H9 (cell line): ENCODE measurements around the gene MIAT. TPM values are rescaled to one million over a fixed set of nuclear protein-coding genes. Genes with fewer than 3 reads are reported as not detected.

Source experiments
- DNase-seq: peaks from one replicate; pipeline ENCODE4 v3.0.0-alpha.2; 2017
- H2AFZ ChIP-seq: one replicate; pipeline ENCODE4 v1.6.1; 2013; ENCODE audit warnings: mild to moderate bottlenecking, low read length, control low read depth, moderate library complexity
- H2AK5ac ChIP-seq: 2 replicates; pipeline ENCODE4 v1.6.1; 2013; ENCODE audit warnings: low read length, control low read depth, mixed read lengths; ENCODE audit not compliant: insufficient read length
- H2BK120ac ChIP-seq: one replicate; pipeline ENCODE4 v1.6.1; 2013; ENCODE audit warnings: low read depth, mild to moderate bottlenecking, low read length, control low read depth, inconsistent platforms; ENCODE audit not compliant: poor library complexity, severe bottlenecking
- H2BK12ac ChIP-seq: 2 replicates; pipeline ENCODE4 v1.6.1; 2013; ENCODE audit warnings: low read length, control low read depth, mixed read lengths, low read depth; ENCODE audit not compliant: insufficient read length
- H2BK15ac ChIP-seq: 2 replicates; pipeline ENCODE4 v1.6.1; 2013; ENCODE audit warnings: low read depth, low read length, control low read depth
- H2BK20ac ChIP-seq: one replicate; pipeline ENCODE4 v1.6.1; 2013; ENCODE audit warnings: low read depth, mild to moderate bottlenecking, low read length, control low read depth, inconsistent platforms; ENCODE audit not compliant: poor library complexity, severe bottlenecking
- H2BK5ac ChIP-seq: 2 replicates; pipeline ENCODE4 v1.6.1; 2013; ENCODE audit warnings: low read length, control low read depth, mixed read lengths; ENCODE audit not compliant: insufficient read length
- H3K14ac ChIP-seq: 2 replicates; pipeline ENCODE4 v1.6.1; 2013; ENCODE audit warnings: low read length, control low read depth; ENCODE audit not compliant: insufficient read depth
- H3K18ac ChIP-seq: 2 replicates; pipeline ENCODE4 v1.6.1; 2013; ENCODE audit warnings: low read depth, mild to moderate bottlenecking, mixed read lengths, low read length, control low read depth; ENCODE audit not compliant: insufficient read length
- H3K23ac ChIP-seq: 2 replicates; pipeline ENCODE4 v1.6.1; 2013; ENCODE audit warnings: low read length, control low read depth, mixed read lengths, low read depth; ENCODE audit not compliant: insufficient read length
- H3K23me2 ChIP-seq: 2 replicates; pipeline ENCODE4 v1.6.1; 2013; ENCODE audit warnings: low read depth, mild to moderate bottlenecking, mixed read lengths, low read length, control low read depth; ENCODE audit not compliant: insufficient read length, poor library complexity, severe bottlenecking
- H3K27ac ChIP-seq: 2 replicates; pipeline ENCODE4 v1.5.1; 2013; ENCODE audit warnings: low read length, control low read depth, mixed read lengths, low read depth; ENCODE audit not compliant: insufficient read length
- H3K27me3 ChIP-seq: 2 replicates; pipeline ENCODE4 v1.6.1; 2013; ENCODE audit warnings: low read length, control low read depth, inconsistent platforms; ENCODE audit not compliant: insufficient read depth
- H3K4ac ChIP-seq: 2 replicates; pipeline ENCODE4 v1.6.1; 2013; ENCODE audit warnings: low read depth, mild to moderate bottlenecking, control low read depth, inconsistent platforms, low read length, moderate library complexity
- H3K4me1 ChIP-seq: 2 replicates; pipeline ENCODE4 v1.6.1; 2013; ENCODE audit warnings: low read length, control low read depth, inconsistent platforms; ENCODE audit not compliant: insufficient read depth
- H3K4me2 ChIP-seq: 2 replicates; pipeline ENCODE4 v1.6.1; 2013; ENCODE audit warnings: low read length, control low read depth, mixed read lengths; ENCODE audit not compliant: insufficient read length, insufficient read depth
- H3K56ac ChIP-seq: 2 replicates; pipeline ENCODE4 v1.6.1; 2013; ENCODE audit warnings: low read depth, mild to moderate bottlenecking, mixed read lengths, low read length, control low read depth; ENCODE audit not compliant: insufficient read length
- H3K79me1 ChIP-seq: 2 replicates; pipeline ENCODE4 v1.6.1; 2013; ENCODE audit warnings: low read depth, mild to moderate bottlenecking, moderate library complexity, low read length, control low read depth, inconsistent platforms; ENCODE audit not compliant: insufficient read depth, poor library complexity, severe bottlenecking
- H3K79me2 ChIP-seq: 2 replicates; pipeline ENCODE4 v1.6.1; 2013; ENCODE audit warnings: low read length, control low read depth, inconsistent platforms; ENCODE audit not compliant: insufficient read depth
- H3K9ac ChIP-seq: 2 replicates; pipeline ENCODE4 v1.6.1; 2013; ENCODE audit warnings: low read length, control low read depth, mixed read lengths; ENCODE audit not compliant: insufficient read length; ENCODE audit errors: extremely low read depth
- H3K9me3 ChIP-seq: one replicate; pipeline ENCODE4 v1.6.1; 2013; ENCODE audit warnings: low read depth, low read length, inconsistent platforms; ENCODE audit not compliant: control insufficient read depth
- H3T11ph ChIP-seq: one replicate; pipeline ENCODE4 v1.6.1; 2013; ENCODE audit warnings: mild to moderate bottlenecking, low read length, control low read depth, inconsistent platforms
- H4K20me1 ChIP-seq: one replicate; pipeline ENCODE4 v1.6.1; 2013; ENCODE audit not compliant: control insufficient read depth, insufficient read length, insufficient read depth
- H4K5ac ChIP-seq: 2 replicates; pipeline ENCODE4 v1.6.1; 2013; ENCODE audit warnings: low read depth, mild to moderate bottlenecking, mixed read lengths, low read length, control low read depth; ENCODE audit not compliant: insufficient read length
- H4K8ac ChIP-seq: replicated peaks from 2 replicates; pipeline ENCODE4 v1.6.1; 2013; ENCODE audit warnings: low read length, control low read depth, mixed read lengths, low read depth; ENCODE audit not compliant: insufficient read length
- H4K91ac ChIP-seq: 2 replicates; pipeline ENCODE4 v1.6.1; 2013; ENCODE audit warnings: low read depth, mild to moderate bottlenecking, moderate library complexity, mixed read lengths, low read length, control low read depth; ENCODE audit not compliant: insufficient read length
- H3K27ac Mint-ChIP-seq, 3 experiments: 2 replicates in 2 of 3; 3 replicates in 1 of 3; pipeline ENCODE4 v1.8.0; 2020 to 2021; ENCODE audit warnings: mixed read lengths in 3 of 3, mild to moderate bottlenecking in 1 of 3, moderate library complexity in 1 of 3
- H3K27me3 Mint-ChIP-seq: 2 replicates; pipeline ENCODE4 v1.8.0; 2021; ENCODE audit warnings: low read depth, mild to moderate bottlenecking, moderate library complexity, mixed read lengths
- H3K36me3 Mint-ChIP-seq, 3 experiments: 2 replicates in 2 of 3; 3 replicates in 1 of 3; pipeline ENCODE4 v1.8.0; 2020 to 2021; ENCODE audit warnings: low read depth in 3 of 3, mixed read lengths in 3 of 3; ENCODE audit not compliant: insufficient read depth in 1 of 3
- H3K4me1 Mint-ChIP-seq, 2 experiments: 2 replicates each; pipeline ENCODE4 v1.8.0; 2020; ENCODE audit warnings: mixed read lengths in 2 of 2
- H3K4me3 Mint-ChIP-seq, 2 experiments: 2 replicates in 1 of 2; 3 replicates in 1 of 2; pipeline ENCODE4 v1.8.0; 2020 to 2021; ENCODE audit warnings: mild to moderate bottlenecking in 2 of 2, mixed read lengths in 2 of 2, moderate library complexity in 1 of 2
- H3K9me3 Mint-ChIP-seq, 2 experiments: 2 replicates in 1 of 2; 3 replicates in 1 of 2; pipeline ENCODE4 v1.8.0; 2020; ENCODE audit warnings: mild to moderate bottlenecking in 2 of 2, mixed read lengths in 2 of 2, moderate library complexity in 1 of 2
- WGBS: extraction: QIAGEN DNeasy Blood & Tissue Kit; methylation state at CpG from one replicate; pipeline ENCODE4 v1.1.7; 2013; ENCODE audit warnings: missing lambda C conversion rate, low lambda C conversion rate, mixed read lengths; ENCODE audit not compliant: insufficient read length; ENCODE audit errors: extremely low coverage; 5-methylcytosine and 5-hydroxymethylcytosine counted together
- total RNA-seq: library from RNA; stranded (reverse); gene quantifications from 2 replicates; pipeline ENCODE4 v1.2.1, GENCODE V29; 2021
- TF ChIP-seq, protein P1 (sequence below): fragments of 200-600 bp; sonication (generic); conservative IDR thresholded peaks from 3 replicates; pipeline ENCODE4 v1.8.0; 2021; ENCODE audit warnings: antibody characterized with exemption, mild to moderate bottlenecking

The MIAT gene
- total RNA-seq, 1 experiment from 2014 or later, result 85.6 TPM

DNA sequence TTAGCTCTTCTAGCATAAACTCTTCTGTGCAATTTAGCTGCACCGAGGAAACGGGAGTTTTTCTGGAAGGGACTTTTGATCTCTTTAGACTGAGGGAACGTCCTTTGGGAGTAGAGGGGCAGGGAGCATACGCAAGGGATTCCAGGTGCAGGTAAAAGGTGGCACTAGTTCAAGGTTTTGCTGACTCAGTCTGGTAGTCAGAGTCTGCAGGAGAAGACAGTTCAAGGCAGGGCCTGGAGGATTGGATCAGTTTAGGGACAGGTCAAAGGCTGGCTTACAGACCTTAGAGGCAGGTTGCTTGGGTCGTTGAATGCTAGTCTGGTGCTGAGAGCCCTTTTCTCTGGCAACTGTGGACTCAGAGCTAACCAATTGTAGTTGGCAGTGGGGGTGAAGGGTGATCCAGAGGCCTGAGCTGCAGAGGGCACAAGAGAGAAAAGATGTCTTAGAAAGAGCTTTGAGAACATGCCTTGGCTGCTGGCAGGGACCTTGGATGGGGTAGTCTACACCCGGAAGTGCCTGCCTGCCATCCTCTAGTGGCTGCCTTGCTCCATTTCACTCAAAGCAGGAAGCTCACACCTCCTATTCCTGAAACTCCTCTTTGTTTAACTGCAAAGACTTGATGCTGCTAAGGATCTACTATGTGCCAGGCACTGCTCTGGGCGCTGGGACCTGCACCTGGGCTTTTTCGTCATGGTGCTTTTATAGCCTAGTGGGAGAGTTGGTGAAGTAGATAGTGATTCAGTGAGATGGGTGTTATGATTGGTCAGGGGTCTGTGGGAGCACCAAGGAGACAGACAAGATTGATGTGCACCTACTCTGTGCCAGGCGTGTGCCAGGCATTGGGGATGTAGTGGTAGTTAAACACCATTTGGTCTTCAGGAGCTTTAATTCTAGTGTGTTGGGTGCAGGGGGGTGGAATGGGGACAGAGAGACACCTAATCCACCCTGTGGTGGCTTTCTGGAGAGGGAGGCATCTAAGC is 17.1 kb downstream of the MIAT start:
- Histone ChIP-seq H2BK5ac (no peak overlapping the region), H4K91ac (no peak overlapping the region), H3K18ac (no peak overlapping the region), H2BK15ac (no peak overlapping the region), H3K9ac (no peak overlapping the region), H3K23me2 (peaks cover 8% of the 10 kb centered on the region), H3K79me1 (no peaks in the 10 kb centered on the region), H2BK120ac (no peak overlapping the region), H3K56ac (no peak overlapping the region), H2AFZ (no peak overlapping the region), H4K8ac (no peak overlapping the region), H4K20me1 (no peaks in the 10 kb centered on the region), H3K27ac (no peak overlapping the region), H3K23ac (no peak overlapping the region), H2BK12ac (no peak overlapping the region), H2AK5ac (no peak overlapping the region), H3K14ac (no peak overlapping the region), H3K4me2 (peak overlapping the region; percentile 64), H2BK20ac (no peak overlapping the region), H3K9me3 (no peaks in the 10 kb centered on the region), H3K27me3 (no peaks in the 10 kb centered on the region), H3K79me2 (no peaks in the 10 kb centered on the region), H3K4ac (no peak overlapping the region), H3K4me1 (peaks cover 7% of the 10 kb centered on the region; the same call in 1 of the 2 replicates), H3T11ph (no peak overlapping the region), H4K5ac (no peak overlapping the region)
- no peak for DNase-seq
- Mint-ChIP-seq H3K9me3 (no peaks in the 10 kb centered on the region), H3K4me3 (peak overlapping the region; percentile 82 to 87), H3K27me3 (no peaks in the 10 kb centered on the region), H3K36me3 (peaks cover 8 to 24% (median 14%) of the 10 kb centered on the region in 3 experiments; a peak in 5 of 7 replicates), H3K4me1 (peaks cover 60 to 79% of the 10 kb centered on the region in 2 experiments), H3K27ac (no peak overlapping the region; a peak in 1 of 7 replicates)
- WGBS, result no CpG with 5 or more reads among the region's 9 CpGs
- TF ChIP-seq, protein P1, sequence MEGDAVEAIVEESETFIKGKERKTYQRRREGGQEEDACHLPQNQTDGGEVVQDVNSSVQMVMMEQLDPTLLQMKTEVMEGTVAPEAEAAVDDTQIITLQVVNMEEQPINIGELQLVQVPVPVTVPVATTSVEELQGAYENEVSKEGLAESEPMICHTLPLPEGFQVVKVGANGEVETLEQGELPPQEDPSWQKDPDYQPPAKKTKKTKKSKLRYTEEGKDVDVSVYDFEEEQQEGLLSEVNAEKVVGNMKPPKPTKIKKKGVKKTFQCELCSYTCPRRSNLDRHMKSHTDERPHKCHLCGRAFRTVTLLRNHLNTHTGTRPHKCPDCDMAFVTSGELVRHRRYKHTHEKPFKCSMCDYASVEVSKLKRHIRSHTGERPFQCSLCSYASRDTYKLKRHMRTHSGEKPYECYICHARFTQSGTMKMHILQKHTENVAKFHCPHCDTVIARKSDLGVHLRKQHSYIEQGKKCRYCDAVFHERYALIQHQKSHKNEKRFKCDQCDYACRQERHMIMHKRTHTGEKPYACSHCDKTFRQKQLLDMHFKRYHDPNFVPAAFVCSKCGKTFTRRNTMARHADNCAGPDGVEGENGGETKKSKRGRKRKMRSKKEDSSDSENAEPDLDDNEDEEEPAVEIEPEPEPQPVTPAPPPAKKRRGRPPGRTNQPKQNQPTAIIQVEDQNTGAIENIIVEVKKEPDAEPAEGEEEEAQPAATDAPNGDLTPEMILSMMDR, result no peak
